ENCODE results near the gene HS3ST3A1.

DNA sequence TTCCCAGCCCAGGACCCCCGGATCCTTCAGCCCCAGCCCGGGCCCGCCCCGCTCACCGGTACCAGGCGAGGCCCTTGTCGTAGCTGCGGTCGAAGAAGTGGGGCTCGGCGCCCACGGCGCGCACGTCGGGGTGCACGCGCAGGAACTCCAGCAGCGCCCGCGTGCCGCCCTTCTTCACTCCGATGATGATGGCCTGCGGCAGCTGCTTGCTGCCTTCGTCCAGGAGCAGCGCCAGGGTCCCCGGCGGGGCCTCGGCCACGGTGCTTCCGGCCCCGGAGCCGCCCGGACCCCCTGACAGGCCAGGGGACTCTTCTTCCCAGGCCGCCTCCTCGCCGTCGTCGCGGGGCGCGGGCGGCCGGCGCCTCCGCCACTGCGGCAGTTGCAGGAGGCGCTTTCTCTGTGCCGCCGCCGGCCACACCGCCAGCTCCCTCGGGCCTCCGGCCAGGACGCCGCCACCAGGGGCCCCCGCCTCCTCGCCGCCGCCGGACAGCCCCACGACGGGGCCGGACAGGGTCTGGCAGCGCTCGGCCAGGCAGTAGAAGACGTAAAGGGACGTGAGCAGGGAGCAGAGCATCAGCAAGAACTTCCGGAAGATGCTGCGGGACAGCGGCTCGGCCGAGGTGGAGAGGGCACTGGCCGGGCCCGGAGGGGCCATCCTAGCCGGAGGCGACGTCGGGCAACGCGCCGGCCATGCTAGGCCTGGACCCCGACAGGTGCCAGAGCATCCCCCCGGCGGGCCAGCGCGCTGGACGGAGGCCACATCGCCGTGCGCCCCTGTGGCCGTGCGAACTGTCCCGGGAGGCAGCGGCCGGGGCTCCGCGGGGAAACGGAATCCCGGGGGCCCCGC, 1.0 kb downstream of the HS3ST3A1 start:
- TF ChIP-seq CTCF (IDR thresholded peaks at IDR 0.05; ENCODE audit: poor library complexity) (no peak), EZH2 (IDR thresholded peaks at IDR 0.05; ENCODE audit: borderline replicate concordance) (peak; percentile 79), EZH2phosphoT487 (IDR thresholded peaks at IDR 0.05; ENCODE audit: low read depth, severe bottlenecking, unreplicated experiment) (peak; percentile 56)
